HG03457 (cell line): ENCODE data around the gene AMZ1.
"Not testable (repeated sequence)": the region's sequence is repeated elsewhere in the genome, so short reads cannot be mapped to it uniquely, and the experiment has no call there.

Source experiments
- ATAC-seq: cut with Tn5 transposase; IDR thresholded peaks from one replicate; pipeline ENCODE4 v1.9.1; 2021; ENCODE audit warnings: moderate number of reproducible peaks; ENCODE audit not compliant: unreplicated experiment

Gene AMZ1

DNA sequence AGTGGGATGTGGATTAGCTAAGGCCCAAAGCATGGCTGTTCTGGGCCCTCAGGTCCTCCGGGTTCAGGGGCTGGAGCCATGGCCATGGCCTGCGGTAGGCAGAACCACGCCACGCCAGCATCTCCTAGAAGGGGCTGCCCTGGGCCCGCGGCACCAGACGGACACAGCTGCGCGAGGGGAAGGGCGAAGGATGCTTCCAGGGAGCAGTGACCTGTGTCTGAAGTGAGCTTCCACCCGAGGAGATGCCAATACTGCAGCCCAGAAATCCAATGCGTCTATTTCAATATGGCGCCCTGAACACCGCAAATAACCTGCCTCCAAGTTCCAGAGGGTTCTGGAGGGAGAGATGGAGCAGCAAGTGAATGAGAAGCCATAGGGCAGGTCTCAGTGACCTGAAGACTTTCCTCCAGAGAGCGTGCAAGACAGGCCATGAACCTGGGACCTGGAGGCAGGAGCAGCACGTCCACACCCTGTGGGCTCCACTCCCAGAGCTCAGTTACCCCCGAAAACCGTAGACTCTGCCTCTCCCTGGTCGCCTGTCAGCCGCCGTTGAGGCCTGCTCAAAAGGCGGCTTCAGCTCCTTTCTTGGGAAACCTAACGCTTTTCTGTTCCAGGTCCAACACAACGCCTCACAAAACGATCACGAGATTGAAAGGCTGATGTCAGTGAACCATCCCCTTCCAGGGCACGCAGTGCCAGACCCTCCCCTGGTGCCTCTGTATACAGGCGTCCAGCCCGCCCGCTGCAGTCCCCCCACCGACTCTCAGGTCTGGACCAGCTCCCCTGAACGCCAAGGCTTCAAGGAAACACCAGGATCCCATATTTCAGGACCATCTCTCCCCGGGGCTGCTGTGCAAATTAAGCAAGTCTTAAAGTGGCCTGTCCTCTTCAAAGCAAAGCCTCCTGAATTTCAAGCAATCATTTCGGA is 37.4 kb downstream of the AMZ1 start:
- ATAC-seq: no peak

DNA sequence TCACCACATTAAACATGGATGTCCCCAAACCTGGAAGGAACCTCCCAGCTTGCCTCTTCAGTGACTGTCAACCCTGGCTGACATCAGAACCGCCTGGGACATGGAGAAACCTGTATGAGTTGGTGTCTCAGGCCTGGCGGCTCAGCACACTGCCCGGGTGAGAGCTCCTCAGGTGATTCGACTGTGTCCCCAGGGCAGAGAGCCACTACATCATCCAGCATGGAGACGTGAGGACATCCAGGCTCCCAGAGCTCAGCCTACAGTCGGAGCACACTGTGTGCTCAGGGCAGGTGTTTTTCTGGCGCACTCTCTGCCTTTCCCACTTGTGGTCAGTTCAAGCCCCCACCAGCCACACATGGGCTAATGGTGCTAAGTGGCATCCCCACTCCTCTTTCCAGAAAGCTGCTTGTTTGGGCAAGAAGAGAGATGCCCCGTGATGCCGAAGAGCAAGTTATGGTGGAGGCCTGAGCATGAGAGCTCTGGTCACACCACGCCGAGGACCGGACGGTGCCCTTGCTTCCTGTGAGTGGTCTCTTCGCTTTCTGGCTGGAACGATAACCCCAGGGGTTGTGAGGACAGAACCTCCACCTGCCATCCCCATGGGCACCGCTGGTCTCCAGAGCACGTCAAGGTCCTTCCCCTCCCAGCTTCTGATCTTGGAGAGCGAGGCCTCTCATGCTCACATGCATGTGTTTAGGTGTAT is 38.5 kb downstream of the AMZ1 start:
- ATAC-seq: no peak

DNA sequence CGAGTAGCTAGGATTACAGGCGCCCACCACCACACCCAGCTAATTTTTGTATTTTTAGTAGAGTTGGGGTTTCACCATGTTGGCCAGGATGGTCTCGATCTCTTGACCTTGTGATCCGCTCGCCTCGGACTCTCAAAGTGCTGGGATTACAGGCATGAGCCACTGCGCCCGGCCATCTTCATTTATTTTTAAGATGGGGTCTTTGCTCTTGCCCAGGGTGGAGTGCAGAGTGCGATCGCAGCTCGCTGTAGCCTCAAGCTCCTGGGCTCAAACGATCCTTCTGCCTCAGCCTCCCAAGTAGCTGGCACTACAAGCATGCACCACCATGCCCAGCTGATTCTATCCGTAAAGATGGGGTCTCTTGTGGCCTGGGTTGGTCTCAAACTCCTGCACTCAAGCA is 39.2 kb downstream of the AMZ1 start:
- ATAC-seq: not testable (repeated sequence)

DNA sequence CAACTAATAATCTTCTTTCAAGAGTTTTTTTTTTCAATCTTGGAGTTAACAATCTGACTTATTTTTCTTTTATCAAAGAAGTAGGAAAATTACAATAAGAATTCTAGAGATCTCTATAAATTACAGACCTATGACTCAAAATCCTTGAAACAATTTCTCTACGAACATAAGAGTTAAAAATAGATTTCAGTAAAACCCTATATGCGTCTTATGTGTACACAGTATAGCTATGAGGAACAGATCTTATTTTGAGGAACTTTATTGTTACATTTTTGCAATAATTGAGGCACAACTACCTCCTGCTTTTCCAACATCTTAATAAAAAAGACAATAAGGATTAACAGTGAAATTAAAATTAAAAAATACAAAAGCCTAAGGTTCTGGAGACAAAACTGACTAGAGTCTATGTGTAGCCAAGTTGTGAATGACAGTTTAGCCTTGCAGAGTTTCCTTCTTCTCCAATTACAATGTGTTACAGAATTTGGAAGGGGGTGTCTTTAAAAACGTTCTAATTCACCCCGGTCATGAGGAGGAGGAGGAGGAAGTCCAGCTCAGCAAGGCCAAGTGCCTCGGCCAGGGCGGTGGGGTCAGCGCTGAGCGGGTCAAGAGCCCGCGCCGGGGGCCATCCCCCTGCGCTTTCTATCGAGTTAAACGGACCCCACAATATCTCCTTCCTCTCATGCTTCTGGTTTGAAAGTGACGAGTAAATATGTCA is 40.5 kb downstream of the AMZ1 start:
- ATAC-seq: no peak

DNA sequence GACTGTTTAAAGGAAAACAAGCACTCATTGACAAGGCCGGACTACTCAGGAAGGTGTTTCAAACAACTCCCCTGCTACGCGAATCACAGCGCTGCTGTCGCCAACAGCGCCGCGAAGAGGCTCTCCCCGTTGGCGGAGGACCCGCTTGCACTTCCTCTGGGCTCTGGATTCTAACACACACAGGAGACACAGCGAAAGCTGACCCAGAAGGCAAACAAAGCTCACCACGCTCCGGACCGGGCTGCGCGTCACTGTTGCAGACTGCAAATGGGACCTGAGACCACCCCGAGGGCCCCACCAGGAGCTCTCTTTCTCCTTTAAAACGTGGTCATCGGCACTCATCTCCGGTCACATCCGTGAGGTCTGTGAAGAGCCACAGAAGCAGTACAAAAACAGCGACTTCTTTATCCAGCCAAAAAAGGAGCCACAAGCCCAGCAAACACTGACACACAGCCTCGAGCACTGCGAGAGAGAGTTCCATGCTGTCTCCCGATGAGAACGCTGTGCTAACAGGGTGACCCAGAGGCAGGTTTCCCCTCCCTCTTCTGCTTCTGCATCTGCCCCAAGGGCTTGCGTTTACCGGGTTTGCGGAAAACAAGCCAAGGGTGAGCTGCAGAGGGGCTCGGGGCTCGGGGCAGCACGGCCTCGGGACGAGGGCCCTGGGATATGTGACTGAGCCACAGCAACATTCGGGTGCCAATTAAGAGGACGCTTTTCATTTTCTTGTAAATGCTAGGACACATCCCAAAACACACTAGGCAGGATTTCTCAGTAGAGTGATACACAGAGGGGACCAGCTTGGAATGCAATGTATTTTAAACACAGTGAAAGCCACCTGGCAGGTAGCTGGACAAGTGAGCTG is 41.3 kb downstream of the AMZ1 start:
- ATAC-seq: no peak

DNA sequence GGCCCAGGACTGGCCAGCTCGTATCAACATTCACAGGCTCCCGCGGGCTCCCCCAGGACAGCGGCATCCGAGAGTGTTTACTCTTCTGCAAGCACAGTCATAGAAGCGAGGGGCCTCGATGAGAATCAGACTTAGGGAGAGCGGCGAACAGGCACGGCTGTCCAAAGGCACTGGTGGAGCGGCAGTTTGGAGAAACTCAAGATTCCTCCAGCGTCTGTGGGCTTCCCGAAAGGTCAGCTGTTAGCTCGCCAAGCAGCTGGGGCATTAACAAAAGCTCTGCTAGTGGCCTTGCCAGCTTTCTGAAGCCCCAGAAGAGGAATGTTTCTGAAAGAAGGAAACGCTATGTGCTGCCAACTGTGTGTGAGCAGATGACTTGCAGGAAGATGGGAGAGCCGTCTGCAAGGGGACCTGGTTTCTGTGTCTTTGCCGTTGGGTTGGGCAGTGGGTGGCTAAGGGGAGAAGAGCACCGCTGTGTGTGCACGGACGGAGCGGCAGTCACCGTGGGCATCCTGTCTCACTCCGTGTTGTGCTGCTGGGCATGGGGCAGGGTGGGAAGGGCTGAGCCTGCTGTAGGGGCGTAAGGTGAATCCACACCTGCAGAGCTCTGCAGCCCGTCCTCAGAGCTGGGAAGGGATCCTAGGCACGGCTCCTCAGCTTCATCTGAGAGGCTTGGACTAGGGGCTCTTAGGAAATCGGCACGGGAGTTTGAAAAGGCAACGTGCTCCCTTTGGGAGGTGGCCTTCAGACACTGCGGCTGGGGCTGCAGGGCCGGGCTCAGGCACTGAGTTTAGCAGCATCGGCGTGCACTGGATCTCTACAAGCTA is 42.1 kb downstream of the AMZ1 start:
- no peak for ATAC-seq

DNA sequence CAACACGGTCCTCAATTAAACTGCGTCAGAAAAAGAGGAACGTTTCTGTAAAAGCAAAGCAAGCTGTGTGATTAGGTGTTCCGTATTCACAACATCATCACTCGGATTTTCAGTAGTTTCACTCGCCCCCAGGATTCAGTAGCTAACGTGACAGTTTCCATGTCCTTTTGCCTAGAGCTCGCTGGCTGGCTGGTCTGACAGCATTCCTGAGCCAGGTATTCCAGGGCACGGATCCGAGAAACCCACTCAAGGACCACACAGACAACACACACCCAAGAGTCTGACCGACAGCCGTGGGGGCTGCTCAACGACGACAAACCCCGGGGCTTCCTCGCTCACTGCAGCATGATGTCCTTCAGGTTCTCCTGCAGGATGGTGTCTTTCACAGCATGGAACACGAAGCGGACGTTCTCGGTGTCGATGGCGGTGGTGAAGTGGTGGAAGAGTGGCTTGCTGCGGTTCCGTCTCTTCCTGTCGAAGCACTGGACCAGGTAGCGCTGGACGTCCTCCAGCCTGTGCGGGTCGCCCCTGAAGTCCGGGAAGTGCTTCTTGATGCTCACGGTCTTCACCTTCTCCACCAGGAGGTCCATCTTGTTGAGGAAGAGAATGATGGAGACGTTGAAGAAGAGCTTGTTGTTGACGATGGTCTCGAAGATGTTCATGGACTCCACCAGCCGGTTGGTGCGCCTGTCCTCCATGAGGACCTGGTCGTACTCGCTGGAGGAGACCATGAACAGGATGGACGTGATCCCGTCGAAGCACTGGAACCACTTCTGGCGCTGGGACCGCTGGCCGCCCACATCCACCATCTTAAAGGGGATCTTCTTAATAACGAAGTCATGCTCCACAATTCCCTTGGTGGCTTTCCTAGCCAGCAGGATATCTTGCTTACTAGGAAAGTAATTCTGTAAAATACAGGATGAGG is 43.1 kb downstream of the AMZ1 start:
- ATAC-seq: no peak

DNA sequence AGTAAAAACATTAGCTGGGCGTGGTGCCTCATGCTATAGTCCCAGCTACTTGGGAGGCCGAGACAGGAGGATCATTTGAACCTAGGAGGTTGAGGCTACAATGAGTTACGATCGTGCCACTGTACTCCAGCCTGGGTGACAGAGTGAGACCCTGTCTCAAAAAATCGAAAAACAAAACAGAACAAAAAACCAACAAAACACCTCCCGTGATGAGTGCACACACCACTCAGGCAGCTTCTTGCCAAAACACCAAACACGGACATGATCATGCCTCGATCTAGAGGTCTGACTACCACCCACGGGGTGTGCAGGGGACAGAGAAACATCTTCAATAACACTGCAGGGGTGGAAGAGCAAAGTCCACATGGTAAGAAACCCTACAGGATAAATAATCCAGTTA is 44.4 kb downstream of the AMZ1 start:
- no peak for ATAC-seq

DNA sequence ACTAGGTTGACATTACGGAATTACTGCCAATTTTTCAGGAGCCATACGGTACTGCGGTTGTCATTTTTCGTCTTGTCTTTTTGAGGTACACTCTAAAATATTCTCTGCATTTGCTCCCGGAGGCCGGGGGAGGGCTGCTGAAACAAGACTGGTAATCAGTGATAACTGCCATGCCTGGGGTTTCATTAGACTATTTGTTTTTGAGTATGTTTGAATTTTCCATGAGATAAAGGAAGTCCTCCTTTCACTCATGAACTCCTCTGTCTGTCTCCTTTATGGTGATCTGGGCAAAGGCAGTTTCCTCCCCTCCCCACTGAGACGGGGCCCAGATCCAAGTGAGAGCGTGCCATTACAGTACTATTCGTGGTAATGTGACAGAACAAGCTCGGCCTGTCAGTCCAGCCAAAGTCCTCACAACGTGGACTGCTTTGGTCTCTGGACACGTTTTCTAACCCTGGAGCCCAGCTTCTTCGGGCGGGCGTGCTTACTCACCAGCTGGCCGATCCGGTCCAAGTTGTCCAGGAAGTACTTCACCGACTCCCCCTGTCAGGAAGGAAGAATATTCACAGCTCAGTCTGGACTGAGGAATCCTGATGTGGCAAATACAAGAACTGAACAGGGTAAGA is 45.1 kb downstream of the AMZ1 start:
- no peak for ATAC-seq

DNA sequence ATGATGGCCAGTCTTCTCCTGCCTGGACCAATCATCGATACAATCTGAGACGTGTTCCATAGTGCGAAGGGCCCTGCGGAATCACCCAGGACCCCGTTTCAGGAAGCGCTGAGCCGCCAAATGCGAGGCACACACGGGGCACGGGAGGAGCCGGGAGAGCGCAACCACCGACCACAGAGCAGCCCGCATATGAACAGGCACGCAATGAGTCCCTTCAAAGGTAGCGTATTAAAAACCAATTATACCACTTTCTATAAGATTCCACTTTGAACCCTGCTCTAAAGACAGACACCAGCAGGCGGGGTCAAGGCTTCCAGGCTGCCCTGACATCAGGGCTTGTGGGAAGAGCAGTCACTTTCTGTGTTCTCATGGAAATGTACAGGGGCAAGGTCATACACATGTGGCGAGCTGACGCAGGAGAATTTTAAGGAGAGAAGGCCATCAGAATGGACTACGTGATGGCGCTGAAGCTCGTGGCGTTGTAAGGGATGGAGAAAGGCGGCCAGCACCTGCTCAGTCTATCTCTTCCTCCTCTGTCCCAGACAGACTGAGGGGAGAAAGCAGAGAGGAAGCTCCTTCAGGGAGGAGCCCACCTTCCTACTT is 46.2 kb downstream of the AMZ1 start:
- no peak for ATAC-seq

DNA sequence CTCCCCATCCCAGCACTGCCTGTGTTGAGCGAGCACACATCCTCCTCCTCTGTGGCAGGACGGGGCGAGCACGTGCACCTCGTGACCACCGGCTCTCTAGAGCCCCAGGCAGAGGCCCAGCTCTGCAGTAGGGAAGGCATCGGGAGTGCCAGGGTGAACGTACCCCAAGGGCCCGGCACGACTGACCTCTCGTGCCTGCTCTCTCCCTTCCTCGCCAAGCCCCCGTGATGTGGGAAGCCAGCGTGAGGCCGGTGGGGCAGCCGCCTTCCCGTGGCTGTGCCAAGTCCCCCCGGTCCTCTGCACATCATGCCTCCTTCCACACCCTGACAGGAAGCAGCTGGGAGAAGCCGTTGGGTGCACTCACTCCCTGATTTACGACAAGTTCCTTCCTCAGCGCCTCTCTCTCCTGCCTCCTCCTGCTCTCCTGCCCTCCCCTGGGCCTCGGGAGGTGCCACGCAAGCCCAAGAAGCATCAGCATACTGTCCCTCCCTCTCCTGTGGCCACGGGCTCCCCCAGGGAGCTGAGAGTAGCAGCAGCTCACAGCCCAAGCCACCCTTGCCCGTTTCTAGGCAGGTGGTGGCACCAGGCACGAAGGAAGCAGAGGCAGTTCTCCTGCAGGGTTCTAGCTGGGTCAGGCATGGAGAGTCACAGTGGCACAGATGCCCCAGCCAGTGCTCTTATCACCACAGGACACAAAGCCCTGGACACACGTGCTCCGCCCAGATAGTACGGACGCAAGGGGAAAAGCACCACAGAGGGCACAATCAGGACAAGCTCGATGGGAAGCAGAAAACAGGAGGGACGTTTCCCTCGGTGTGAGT is 47.0 kb downstream of the AMZ1 start:
- no peak for ATAC-seq

DNA sequence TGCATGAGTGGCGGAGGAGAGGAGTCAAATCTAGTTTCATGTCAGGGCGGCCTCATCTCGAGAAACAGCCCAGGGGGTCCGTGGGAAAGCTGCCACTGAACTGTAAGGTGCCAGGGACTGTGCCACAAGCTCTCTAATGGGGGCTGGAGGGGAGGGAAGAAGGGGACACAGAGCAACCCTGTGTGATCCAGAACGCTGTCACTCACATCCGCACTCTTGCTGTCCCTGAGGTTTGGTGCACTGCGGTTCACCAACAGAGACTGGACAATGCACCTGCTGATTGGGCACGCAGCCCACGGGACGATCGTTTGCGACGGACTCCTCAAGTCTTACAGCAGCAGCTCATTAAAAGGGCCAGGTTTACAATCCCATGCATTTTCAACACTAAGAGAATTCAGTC is 47.7 kb downstream of the AMZ1 start:
- no peak for ATAC-seq

DNA sequence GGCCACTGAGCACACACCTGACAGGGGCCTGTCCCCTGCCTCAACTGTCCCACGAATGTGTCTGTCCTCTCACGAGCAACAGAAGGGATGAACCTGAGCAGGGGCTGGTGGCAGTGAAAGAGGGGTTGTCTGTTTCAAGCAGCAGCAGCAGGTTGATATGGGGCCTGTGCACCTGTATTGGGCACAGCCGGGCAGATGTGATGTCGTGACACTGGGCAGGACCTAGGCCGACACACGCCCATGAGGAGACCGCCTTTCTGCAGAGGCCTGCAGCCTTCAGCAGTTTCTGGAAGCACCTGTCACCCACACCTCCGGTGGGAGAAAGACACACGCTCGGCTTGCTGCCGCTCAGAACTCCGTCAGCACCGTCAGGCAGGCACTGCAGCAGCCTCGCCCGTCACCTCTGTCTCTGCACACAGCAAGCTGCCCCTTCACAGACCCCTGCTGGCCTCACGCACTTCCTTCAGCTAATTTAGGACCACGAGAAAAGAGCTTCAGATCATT is 48.5 kb downstream of the AMZ1 start:
- no peak for ATAC-seq

DNA sequence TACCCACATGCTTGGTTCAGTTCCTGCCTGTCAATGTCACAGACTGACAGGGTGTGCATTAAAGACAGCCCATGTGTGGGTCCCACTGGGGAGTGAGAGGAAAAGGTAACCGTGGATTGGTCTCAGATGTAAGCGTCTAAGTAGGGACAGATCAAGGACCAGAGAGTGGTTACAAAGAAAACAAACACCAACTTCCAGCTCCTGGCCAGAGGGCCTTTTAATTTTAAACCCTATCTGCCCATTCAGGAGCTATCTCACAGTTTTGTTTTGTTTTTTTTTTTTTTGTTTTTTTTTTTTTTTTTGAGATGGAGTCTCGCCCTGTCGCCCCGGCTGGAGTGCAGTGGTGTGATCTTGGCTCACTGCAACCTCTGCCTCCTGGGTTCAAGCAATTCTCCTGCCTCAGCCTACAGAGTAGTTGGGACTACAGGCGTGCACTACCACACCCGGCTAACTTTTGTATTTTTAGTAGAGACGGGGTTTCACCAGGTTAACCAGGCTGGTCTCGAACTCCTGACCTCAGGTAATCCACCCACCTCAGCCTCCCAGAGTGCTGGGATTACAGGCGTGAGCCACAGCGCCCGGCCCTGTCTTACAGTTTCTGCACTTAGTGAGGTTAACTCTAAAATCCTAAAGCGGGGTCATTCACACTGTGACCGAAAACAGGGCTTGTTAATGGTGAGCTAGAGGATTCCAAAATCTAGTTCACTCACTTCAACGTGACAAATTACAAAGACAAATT is 49.2 kb downstream of the AMZ1 start:
- ATAC-seq: not testable (repeated sequence)

DNA sequence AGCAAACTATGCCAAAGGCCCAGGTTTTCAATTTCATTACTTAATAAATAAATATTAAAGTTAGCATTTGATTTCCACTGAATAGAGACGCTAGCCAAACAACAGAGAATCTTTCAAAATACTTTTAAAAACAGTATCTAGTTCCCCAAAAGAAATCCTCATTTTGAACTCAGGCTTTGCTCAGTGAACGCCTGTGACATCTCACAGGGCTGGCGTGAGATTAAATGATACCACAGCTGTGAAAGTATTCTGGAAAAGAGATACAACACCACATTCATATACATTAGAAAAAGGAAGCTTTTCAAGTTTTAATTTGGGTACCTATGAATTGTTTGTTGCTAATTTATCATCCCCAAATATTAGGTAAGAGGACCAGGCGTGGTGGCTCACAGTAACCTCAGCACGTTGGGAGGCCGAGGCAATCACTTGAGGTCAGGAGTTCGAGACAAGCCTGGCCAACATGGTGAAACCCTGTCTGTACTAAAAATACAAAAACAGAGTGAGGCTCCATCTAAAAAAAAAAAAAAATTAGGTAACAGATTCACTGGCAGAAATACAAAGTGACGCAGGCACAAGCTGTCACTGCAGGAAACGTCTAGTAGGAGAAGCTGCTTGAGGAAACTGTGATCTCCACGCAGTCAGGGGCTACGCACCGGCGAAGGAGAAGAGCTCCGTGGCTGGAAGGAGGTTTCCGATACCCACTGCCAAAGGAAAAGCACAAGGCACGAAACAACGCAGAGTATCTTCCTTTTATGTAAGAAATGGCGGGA is 50.0 kb downstream of the AMZ1 start:
- no peak for ATAC-seq
